Forelimb muscle (tissue), 1 donor: ENCODE results near the gene CHST10. TPM values are rescaled to one million over a fixed set of nuclear protein-coding genes. Genes with fewer than 3 reads are reported as not detected.
"Not testable (repeated sequence)": the region's sequence is repeated elsewhere in the genome, so short reads cannot be mapped to it uniquely, and the experiment has no call there.

ENCODE experiments used
- DNase-seq: peaks from one replicate; pipeline ENCODE4 v3.0.0-alpha.2; 2013; ENCODE audit warnings: low read depth
- polyA plus RNA-seq: library from polyadenylated mRNA; unstranded; fragments of 120-200 nt; gene quantifications from one replicate; pipeline ENCODE4 v1.2.1, GENCODE V29; 2013; ENCODE audit not compliant: insufficient read length

CHST10 gene
- polyA plus RNA-seq = 11.0 TPM

DNA sequence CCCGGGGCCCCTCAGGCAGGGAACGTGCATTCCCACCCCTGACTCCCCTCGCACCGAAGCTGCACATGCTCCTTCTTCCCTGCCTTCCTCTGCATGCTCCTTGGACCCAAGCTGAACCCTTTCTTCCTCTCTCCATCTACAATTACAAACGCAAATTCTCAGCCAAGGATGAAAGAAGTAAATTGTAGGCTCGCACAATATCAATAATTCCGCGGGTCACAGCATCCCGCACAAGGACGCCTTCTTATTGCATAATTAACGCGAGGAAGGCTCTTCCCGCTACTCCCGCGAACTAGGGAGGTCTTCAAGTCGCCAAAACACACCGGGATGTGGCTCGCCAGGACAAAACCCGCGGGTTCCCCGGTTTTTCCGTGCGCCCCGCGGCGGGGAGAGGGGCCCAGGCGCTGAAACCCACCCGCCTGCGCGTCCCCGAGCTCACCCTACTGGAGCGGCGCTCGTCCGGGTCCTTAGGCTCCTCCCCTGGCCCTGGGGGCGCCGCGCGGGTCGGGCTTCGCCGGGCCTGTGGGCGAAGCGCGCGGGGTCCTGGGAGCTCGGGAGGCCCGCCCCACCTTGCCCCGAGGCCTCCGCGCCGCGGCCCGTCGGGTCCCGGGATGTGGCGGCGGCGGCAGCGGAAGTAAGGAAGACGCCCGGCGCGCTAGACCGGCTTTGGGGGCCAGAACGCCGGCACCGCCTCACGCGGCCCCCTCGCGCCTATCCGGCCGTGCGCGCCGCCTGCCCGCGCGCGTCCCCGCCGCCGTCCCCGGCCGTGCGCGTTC, at the start of gene CHST10:
Gene CHST10, minus strand, starts transcription at position 734 of the 776 bp plus-strand sequence. CDS start 10,993 bp downstream, outside the sequence.
- DNase-seq = no peak

GRCh38 chr2:100460904-100461530, 43.5 kb upstream of the CHST10 start:
- no peak for DNase-seq

DNA sequence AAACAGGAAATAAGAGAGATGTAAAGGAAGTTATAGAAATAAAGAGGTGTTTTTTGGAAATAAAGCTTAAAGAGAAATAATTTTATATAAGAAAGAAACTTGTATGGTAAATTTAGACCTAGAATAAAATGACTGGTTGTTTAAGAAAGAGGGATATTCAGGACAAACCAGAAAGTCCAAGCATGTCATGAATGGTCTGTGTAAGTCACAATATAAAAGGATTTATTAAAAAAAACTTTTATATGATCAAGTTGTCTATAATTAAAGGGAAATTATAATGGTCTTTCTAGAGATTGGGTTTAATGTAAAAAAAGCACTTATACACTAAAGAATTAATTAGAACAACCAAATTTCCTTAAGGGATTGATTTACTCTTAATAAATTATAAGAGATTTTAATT, 38.9 kb upstream of the CHST10 start:
- DNase-seq = not testable (repeated sequence)

DNA sequence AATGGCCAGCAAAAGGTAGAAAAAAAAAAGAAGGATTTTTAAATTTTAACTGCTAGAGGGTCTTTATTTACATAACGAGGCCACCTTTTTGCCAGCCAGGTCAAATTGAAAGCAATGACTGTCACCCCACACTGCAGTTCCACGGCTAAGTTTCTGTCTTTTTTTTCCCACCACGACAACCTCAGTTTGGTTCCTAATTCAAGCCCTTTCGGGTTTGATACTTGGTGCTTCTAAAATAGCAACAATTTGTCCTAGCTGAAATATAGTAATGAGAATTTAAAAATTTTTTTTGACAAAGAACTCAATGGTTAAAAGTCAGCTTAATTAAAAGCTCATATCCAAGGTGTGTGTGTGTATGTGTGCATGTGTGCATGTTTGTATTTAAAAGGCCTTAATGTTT, 36.4 kb upstream of the CHST10 start:
- DNase-seq = no peak

- no peak for DNase-seq
These were observed 34.3 kb upstream of the CHST10 start for GRCh38 chr2:100451734-100452133.

- no peak for DNase-seq
These were observed 33.6 kb upstream of the CHST10 start for GRCh38 chr2:100451092-100451491.

- no peak for DNase-seq
These were observed 29.2 kb upstream of the CHST10 start for GRCh38 chr2:100446696-100447095.

DNA sequence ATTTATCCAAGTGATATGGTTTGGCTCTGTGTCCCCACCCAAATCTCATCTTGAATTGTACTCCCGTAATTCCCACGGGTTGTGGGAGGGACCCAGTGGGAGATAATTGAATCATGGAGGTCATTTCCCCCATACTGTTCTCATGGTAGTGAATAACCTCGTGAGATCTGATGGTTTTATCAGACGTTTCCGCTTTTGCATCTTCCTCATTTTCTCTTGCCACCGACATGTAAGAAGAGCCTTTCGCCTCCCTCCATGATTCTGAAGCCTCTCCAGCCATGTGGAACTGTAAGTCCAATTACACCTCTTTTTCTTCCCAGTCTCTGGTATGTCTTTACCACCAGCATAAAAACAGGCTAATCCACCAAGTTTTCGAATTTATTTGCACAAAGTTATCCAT, 20.3 kb upstream of the CHST10 start:
- no peak for DNase-seq

DNA sequence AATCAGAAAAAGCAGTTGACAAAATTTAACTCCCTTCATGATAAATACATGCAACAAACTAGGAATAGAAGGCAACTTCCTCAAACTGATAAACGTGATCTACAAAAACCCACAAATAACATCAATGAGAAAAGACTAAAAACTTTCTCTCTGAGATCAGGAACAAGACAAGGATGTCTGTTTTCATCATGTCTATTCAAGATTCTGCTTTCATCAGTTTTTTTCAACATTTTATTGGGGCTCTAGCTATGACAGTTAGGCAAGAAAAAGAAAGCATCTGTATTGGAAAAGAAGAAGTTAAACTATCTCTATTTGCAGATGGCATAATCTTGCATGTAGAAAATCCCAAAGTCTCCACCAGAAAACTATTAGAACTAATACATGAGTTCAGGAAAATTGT, 12.3 kb upstream of the CHST10 start:
- no peak for DNase-seq

- no peak for DNase-seq
These were observed 10.3 kb upstream of the CHST10 start for GRCh38 chr2:100427627-100428258.

DNA sequence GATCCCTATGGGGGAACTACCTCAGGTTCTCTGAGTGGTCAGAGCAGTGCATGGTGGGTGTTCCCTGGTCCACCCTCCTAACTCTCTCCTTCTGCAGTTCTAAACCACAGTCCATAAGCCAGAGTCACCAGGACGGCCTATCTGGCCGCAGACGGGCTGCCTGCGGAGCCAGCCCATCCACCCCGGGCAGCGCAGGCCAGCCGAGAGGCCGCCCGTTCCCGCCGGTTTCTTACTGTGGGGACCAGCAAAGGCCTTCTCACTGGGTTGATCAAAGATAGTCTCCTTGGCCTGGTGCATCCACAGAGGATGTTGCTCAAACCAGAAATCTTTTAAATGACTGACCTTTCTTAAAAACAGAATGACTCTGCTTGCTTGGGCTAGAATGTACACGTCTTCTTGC, 9.6 kb upstream of the CHST10 start:
- DNase-seq = no peak

- no peak for DNase-seq
These were observed 8.9 kb upstream of the CHST10 start for GRCh38 chr2:100426384-100426720.

DNA sequence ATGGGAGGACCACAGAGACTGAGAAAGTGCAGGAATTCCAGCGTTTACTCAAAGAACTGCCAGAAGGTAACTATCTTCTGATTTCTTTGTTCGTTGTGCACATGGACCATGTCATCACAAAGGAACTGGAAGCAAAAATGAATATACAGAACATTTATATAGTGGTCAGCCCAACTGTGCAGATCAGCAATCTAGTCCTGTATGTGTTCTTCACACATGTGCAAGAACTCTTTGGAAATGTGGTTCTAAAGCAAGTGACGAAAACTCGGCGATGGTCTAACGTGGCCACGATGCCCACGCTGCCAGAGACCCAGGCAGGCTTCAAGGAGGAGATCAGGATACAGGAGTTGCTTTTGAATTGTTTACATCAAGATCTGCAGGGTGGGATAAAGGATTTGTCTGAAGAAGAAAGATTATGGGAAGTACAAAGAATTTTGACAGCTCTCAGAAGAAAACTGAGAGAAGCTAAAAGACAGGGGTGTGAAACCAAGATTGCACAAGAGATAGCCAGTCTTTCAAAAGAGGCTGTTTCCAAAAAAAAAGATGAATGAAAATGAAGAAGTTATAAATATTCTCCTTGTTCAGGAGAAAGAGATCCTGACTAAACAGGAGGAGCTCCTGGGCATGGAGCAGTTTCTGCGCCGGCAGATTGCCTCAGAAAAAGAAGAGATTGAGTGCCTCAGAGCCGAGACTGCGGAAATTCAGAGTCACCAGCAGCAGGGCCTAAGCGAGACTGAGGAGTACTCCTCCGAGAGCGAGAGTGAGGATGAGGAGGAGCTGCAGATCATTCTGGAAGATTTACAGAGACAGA, 8.3 kb upstream of the CHST10 start:
- no peak for DNase-seq

DNA sequence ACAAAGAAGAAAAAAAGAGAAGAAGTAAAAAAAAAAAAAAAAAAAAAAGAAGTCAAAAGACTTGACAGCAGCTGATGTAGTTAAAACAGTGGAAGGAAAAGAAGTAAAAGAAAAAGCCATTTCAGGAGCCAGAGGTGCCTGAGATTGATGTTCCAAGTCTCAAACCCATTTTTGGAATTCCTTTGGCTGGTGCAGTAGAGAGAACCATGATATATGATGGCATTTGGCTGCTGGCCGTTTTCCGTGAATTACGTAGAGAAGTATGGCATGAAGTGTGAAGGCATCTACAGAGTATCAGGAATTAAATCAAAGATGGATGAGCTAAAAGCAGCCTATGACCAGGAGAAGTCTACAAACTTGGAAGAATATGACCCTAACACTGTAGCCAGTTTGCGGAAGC, 7.6 kb upstream of the CHST10 start:
- DNase-seq = no peak

GRCh38 chr2:100424277-100424875, 6.9 kb upstream of the CHST10 start:
- no peak for DNase-seq

DNA sequence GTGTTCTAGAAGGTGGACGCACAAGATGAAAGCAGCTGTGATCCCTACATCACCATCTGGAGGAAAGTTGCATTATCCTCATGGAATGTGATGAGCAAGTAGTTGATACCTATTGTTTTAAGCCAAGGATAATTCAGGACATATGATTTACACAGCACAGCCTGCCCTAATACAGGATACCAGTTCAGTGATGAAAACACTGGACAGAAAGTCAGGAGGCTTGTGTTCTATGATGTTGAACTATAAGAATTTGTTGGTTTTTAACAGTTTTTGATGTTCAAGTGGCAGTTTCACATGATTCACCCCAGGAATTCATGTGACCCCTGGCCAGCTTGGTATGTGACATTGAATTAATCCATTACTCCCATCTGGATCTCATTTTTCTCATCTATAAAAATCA, 6.2 kb upstream of the CHST10 start:
- DNase-seq = no peak

GRCh38 chr2:100422320-100423055, 5.0 kb upstream of the CHST10 start:
- DNase-seq = no peak

DNA sequence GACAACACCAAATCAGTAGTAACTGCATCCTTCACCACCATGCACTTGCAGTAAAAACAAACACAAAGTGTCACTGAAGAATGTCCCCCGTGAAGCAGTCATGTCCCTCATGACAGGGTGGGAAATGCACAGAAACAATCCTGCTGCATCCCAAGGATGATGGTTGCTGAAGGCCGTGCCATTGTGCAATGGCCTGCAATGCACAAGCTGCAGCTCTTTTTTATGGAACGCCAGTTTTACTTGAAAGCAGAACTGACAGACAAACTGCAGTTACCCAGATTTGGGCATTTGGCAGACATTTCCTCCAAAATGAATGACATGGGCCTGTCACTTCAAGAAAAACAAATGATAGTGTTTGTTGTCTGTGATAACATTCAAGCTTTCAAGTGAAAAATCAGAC, 2.4 kb upstream of the CHST10 start:
- DNase-seq = no peak

GRCh38 chr2:100418406-100418962, 1.0 kb upstream of the CHST10 start:
- no peak for DNase-seq

GRCh38 chr2:100417711-100418124, 250 bp upstream of the CHST10 start:
- DNase-seq = no peak
